CD4-positive, alpha-beta T cell treated with Interleukin-15 for 4 hours (primary cell): Measurements from ENCODE around the gene EVA1A.

Experiments
- DNase-seq: peaks from one replicate; pipeline ENCODE4 v3.0.0-alpha.2; 2020; ENCODE audit warnings: low spot score

The EVA1A gene

DNA sequence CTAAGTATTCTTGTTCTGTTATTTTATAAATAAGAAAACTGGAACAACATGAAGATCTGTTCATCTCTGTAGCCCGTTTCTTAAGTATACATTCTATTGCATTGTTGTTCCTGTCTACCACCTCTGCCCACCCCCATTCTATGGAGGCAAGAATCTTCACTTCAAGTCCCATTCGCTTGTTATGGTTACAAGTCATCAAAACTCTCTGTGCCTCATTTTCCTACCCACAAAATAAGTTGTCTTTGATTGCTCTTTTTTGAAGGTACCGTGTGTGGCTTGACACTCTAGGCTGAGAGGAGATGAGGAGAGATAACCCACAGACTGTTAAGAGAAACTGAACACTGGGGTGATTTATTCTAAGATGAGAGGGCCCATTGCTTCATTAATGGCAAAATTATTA lies 2.9 kb upstream of the EVA1A start:
- DNase-seq: no peak

DNA sequence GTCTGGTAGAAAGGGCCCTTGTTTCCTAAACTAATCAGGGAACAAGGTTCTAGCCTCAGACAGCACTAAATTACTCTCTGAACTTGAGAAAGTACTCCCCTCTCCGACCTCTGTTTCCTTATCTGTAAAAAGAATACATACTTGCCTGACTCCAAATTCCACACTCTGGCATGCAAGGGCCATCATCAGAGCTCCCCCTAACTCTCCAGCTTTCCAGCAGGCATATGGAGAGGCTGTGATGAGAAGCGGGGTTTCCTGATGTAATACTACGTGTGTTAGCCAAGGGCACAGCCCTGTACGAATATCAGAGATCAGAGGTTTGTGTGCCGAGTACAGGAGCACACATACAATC lies 1.8 kb upstream of the EVA1A start:
- DNase-seq: no peak

DNA sequence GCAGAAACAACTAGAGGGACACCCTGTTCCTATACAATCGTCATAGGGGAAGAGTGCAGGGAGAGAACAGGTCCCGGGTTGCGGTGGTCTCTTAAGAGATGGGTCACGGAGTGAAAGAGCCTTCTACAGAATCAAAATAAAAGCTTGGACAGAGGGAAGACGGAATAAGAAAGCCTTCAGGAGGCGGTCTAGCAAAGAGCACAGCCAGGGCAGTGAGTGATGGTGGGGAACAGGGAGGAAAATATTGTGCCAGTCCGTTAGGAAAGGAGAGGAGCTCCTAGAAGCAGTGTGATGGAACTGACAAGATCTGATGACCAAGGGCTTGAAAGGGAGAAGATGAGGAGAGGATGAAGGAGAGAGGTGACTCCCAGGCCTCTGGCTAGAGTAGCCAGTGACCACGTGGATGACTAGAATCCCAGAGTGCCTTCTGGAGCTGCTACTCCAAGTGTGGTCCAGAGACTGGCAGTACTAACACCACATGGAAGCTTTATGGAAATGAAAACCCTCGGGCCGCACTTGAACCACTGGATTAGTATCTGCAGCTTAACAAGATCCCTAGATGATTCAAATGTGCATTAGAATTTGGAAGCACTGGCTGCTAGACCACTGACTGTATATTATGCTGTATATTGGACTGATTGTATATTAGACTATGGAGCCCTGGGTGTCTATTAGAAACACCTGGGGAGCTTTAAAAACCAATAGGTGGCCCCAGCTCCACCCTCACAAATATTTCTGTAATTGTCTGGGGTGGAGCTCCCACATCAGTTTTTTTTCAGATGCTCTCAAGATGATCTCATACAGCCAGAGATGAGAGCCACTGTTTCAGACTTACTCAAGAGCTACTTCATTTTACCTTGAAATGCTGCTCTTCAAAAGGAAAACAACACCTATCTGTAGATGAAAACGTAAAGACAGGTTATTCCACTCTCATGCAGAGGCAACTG lies 1.1 kb upstream of the EVA1A start:
- DNase-seq: no peak

DNA sequence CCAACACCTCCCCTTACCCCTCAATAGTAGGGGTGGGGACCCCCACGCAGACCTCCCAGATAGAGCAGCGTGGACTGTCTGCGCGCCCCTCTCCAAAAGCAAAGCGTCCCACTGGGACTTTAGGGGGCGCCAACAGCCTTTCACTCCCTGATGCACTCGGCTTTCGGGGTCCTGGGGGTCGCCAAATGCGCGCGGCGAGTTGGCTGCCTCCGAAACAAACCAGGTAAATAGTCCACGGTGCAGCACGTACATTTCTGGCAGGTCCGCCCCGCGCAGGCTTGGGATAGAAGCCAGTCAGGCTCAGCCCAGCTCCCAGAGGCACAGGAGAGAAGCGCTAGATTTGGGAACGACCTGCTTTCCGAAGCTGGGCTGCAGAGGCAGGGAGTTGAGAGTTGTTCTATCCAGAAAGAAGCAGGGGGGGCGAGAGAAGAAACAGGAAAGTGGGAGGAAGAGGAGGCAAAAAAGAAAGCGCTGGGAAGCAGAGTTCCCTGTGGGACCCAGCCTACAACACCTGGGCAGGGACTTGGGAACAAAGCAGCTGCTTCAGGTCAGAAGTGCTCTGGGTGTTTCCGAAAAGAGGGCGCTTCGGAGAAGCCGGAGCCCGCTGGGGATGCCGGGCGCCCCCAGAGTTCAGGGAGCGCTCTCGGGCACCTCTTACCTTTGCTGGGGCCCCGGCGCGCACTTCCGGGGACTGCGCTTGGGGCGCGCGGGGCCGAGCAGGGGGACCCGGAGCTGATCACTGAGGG lies 544 bp downstream of the EVA1A start:
- DNase-seq: no peak

DNA sequence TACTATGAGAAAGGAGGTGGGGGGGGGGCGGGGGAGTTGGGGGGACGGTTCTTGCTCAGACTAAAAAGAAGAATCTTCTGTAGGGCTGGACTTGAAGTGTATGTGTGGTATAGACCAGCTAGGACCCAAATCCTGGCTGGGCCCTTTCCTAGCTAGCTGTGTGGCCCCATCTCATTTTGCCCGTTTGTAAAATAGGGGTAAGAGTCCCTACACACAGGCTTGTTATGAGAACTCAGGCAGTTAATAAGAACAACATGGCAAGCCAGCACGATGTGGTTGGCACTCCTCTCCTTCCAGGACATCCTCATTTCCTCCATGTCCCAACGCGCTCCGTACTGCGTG lies 1.1 kb downstream of the EVA1A start:
- DNase-seq: no peak

DNA sequence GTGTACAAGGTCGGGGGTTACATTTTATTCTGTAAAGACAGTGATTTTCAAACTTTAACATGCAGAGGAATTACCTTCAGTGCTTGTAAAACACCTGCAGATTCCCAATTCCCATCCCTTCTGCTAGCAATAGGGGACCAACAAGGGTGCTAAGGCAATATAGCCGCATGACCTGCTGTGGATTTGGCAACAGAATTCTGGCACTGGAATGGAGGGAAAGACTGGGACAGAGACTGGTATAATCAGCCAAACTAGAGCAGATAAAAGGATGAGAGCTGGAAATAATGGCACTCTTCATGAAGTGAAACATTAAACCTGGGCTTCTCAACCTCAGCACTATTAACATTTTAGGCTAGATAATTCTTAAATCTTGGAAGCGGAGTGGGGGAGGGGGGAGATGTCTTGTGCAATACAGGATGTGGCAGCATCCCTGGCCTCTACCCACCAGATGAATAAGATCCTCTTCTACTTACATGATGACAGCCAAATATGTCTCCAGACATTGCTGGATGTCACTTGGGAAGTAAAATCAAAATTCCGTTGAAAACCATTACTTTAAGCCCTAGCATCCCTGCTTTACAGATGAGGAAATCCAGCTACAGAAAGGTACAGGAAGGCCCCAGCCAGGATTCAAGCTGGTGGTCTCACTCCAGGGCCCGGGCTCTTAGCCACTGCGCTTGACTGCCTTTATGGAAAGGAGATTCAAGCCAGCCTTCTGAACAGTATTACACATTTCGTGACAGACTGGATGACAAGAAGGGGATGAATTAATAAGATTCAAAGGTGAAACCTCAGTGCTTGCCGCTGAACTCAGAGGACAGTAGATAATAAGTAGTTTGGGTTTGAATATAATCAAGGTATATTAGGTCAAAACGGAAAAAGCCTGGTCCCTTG lies 1.7 kb downstream of the EVA1A start:
- DNase-seq: no peak

DNA sequence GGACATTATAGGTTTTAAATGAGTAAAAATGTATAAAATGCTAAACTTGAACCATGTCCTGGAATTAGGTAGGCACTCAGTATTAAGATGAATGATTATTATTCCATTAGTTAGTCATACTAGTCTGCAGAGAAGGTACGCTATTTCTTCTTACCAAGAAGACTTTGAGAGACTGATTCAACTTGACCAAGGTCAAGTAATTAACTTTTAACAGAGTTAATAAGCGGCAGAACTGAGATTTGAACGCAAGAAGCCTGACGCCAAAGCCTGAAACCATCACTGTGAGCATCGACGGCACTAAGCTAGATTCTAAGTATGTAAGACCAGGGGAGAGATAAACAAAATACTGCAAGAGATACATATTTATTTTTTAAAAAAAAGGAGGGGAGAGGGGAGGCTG lies 2.6 kb downstream of the EVA1A start:
- DNase-seq: no peak

DNA sequence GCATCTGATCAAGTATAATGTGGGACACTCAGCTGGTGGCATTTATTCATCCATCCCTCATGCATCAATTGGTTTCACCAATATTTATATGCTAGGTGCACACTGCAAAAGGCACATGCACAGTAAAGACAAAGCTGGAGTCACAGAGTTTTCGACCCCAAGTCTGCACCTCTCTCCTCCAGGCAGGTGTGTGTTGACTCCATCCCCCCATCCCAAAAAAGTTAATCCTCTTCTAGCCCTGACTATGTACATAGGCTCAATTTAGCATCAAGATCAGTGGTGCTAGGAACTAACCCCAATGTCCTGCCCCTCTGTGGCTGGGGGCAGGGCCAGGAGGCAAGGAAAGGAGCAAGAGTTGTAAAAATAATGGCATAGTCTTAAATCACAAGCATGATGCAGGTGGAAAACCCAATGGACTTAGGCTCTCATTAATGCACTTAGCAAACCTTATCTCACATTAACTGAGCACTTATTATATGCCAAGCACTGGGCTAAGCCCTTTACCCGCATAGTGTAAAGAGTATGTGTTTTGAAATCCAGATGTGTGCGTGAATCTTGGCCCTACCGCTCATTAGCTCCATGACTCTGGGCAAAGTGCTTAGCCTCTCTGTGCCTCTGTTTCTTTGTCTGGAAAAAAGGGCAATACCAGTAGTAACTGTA lies 3.1 kb downstream of the EVA1A start:
- DNase-seq: no peak

DNA sequence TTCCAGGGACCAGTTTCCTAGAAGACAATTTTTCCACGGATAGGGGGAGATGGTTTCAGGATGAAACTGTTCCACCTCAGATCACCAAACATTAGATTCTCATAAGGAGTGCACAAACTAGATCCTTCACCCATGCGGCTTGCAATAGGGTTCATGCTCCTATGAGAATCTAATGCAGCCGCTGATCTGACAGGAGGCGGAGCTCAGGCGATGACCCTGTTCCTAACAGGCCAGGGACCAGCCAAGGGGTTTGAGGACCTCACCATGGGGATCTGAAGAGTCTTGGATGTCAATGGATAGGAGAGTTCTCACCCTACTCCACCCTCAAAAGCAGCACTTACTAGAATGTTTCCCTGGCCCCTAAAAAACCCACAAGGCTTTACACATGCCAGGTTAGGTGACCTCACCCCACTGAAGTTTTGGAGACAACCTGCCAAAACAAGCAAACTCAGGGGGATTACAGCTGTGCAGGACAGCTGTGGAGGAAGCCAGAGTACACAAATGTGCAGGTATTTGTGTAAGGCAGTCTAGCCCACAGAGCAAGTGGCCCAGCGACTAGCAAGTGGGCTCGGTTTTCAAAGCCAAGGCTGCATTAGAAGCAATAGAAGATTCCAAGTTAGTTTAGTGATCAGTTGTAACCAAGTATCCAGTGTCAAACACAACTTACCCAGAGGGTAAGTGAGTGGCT lies 3.9 kb downstream of the EVA1A start:
- DNase-seq: no peak

DNA sequence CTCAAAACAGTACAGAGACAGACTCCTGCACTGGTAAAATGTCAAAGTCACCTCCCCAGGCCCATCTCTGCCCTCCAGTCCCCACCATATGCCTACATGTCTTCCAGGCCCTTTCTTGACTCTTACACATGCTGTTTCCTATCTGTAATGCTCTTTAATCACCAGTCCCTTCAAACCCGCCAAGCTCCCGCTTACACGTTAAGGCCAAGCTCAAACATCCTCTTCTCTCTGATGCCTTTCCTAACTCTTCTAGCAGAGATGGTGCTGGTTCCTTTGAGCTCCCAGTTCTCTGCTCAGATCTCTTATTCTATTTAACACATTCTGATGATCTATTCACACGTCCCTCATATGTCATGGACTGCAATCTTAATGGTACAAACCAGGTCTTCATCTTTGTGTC lies 5.0 kb downstream of the EVA1A start:
- DNase-seq: no peak

DNA sequence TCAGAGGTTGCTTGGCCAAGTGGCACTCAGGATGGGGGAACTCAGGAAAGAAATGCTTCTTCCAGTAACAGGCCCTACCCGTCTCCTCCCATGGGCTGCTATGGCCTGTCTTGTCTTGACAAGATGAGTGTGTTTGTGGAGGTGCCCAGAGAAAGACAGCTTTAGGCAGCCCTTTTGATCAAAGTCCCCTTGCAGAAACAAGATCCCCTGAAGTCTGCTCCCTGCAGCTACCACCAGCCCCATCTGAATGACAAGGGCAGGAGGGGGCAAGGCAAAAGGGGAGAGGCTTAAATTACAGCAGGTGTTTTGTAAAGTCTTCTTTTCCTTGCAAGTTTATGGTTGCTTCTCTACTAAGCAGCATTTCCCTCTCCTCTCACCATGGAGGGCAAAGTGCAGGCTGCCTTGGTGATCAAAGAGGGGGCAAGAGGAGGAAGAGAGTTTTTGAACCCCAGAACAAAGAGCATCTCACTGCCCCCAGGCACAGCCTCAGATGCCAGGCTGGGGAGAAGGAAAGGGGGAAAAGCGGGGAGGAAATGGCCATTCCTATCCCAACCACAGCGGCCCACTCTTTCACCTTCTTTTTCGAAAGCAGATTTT lies 6.7 kb downstream of the EVA1A start:
- DNase-seq: no peak

DNA sequence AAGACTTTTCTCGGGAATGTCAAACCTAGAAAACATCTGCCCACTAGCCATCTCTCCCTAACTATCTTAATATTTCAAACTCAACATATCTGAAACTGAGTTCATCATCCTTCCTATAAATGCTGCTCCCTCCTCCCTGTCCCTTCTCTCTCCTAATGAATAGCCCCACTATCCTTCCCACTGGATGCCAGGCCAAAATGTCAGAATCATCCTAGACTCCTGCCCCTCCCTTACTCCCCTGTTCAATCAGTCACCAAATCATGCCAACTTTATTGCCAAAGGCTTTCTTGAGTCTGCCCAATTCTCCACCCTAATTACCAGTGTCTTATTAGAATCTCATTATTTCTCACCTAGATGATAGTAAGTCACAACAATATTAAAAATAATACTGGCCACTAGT lies 8.5 kb downstream of the EVA1A start:
- DNase-seq: no peak

DNA sequence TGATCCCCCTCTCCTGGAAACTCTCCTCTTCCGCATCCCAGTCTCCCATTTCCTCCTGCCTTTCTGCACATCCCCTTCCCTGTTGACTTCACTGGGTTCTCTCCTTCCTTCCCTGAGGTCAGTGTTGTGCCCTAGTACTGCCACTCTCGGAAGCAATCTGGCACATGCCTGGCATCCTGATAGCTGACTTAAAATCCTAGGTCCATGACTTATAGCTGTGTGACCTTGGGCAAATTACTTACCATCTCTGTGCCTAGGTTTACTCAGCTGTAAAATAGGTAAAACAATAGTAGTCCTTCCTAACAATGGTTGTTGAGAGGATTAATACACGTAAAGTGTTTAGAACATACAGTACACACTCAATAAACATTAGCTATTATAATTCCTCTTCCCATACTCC lies 9.3 kb downstream of the EVA1A start:
- no peak for DNase-seq

DNA sequence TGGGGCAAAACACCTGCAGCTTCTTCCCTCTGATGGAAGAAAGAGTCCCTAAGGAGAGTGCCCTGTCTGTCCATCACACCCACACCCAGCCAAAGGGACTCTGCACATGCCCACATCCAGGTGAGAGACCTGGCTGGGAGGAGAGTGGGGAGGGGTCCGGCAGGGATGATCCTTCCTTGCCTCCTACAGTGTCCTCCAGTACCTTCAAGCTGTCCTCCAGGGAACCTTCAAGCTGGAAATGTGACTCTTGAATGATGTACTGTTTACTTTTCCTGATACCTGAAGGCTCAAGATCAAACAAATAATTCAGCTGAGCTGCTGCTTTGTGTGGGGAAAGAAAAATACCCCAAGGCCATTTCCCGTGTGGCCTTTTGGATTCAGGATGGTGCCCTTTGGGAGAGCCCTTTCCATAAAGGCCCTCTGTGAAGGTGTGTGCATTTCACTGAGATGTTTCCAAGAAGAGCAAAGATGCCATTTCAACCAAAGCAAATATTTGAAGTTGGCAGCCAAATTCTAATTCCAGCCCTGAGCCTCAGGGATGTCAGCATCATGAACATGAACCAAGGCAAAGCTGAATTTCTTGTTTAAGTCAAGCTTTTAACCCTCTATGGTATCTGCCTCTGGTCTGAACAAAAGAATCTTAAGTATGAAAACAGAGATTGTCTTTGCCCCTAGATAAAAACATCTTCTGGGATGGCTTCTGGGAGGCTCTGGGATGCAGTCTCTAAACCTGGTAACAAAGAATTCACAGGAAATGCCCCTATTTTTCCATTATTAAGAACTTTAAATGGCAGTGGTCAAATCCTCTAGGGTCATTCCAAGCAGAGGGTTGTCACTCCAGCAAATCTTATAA lies 11.1 kb downstream of the EVA1A start:
- no peak for DNase-seq

DNA sequence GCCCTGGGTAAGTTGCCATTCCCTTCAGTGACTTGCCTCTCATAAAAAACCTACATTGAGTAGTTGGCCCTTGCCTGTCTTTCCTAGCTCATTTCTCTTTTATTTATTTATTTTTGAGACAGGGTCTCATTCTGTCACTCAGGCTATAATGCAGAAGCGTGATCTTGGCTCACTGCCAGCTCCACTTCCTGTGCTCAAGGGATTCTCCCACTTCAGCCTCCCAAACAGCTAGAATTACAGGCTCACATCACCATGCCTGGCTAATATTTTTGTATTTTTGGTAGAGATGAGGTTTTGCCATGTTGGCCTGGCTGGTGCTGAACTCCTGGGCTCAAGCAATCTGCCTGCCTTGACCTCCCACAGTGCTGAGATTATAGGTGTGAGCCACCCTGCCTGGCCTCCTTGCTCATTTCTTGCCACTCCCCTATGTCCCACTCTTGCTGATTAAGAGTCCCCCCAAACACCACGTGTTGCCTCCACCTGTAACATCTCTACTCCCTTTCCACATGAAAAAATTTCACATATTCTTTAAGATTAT lies 12.6 kb downstream of the EVA1A start:
- no peak for DNase-seq

DNA sequence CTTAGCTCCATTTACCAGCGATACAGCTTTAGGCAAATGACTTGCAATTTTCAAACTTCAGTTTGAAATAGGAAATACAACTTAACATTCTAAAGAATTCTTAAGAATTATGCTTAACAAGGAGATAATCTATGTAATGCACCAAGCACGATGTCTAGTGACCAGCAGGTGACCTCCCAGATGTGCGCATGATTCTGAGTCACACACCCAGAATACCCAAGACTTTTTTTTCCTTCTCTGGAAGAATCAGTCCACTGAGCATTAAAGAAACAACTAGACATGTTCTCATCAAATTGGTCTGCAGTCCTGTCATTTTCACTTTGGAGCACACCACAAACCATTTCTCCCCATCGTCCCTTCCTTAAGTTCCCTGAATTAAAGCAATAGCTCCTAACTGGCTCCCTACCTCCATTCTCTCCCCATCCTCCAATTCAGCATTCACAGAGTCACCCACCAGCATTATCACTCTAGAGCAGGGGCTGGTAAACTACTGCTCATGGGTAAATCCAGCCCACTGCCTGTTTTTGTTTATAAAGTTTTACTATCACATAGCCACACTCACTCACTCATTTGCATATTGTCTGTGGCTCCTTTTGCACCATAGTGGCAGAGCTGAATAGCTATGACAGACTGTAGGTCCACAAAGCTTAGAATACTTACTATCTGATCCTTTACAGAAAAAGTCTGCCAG lies 13.2 kb downstream of the EVA1A start:
- no peak for DNase-seq

DNA sequence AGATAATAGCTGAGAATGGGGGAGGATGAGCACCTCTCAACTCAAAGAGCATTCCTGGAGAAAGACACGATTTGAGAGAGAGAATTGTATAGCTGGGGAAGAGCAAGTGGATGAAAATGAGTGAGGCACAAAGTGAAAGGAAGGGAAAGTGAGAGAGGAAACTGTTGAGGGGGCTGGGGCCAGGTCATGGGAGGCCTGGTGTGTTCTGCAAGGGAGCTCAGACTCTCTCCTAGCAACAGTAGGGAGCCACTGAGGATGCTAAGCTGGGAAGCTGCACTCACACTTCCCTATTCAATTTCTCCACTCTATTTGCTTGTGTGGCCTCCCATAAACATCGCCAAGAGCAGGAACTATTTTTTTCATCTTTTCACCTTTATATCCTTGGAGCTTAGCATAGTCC lies 14.8 kb downstream of the EVA1A start:
- no peak for DNase-seq

DNA sequence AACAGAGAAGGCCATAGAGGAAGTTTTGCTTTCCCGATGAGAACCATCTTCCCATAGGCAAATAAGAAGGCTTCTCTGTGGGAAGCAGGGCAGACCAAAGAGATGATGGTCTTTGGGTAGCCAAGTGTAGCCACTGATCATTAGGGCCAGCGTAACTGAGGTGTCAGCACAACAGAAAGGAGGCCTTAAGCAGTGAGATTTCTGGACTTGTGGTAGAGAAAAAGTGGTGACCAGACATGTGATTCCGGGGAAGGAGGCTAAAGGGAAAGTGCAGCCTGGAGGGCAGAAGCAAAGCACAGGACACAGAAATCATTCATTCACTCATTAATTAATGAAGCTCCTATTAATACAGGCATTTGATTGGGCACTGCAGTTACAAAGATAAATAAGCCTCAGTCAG lies 15.4 kb downstream of the EVA1A start:
- DNase-seq: no peak

DNA sequence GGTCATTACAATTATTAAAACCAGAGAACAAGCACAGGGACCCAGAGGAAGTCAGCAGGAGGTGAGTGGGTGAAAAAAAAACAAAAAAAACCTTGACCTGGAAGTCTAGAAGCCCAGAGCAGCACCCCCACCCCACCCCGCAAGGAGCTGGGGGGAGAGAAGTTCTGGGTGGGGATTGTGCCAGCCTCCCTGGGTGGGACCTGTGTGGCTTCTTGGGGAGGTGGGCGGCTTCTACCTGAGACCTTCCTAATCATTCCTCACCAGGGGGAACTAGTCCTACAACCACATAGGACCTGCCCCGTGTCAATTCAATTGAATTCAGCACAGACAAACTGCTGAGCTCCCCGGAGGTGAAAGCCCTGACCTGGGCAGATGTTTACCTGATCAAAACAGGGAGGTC lies 17.3 kb downstream of the EVA1A start:
- DNase-seq: no peak
